Glomerular visceral epithelial cell (primary cell): Measurements from ENCODE around the gene RPL28.

Experiments
- DNase-seq: peaks from one replicate; pipeline ENCODE4 v3.0.0-alpha.2; 2016; ENCODE audit errors: extremely low spot score

Gene RPL28

GRCh38 chr19:55373306-55373992 lies 12.3 kb upstream of the RPL28 start:
- DNase-seq: peak; percentile 56

- peak; percentile 95 for DNase-seq
Measured at GRCh38 chr19:55373993-55374757, 11.6 kb upstream of the RPL28 start.

GRCh38 chr19:55376241-55376933 lies 9.3 kb upstream of the RPL28 start, which contains the start of gene TMEM190:
TMEM190 (plus strand) TSS chr19:55376826; CDS start chr19:55376854, 28 bp downstream.
- no peak for DNase-seq

GRCh38 chr19:55377356-55378131 lies 8.2 kb upstream of the RPL28 start:
- DNase-seq: no peak

- no peak for DNase-seq
Measured at GRCh38 chr19:55379174-55379573, 6.6 kb upstream of the RPL28 start.

- no peak for DNase-seq
Measured at GRCh38 chr19:55382013-55382412, 3.7 kb upstream of the RPL28 start.

GRCh38 chr19:55382522-55383054 lies 3.1 kb upstream of the RPL28 start:
- DNase-seq: no peak

GRCh38 chr19:55383279-55384130 lies 2.2 kb upstream of the RPL28 start:
- DNase-seq: peak; percentile 75

- DNase-seq: no peak
Measured at GRCh38 chr19:55384131-55384919, 1.4 kb upstream of the RPL28 start, which contains the start of gene TMEM238. TMEM238 (minus strand) TSS chr19:55384292; CDS start chr19:55384259, 33 bp downstream.

GRCh38 chr19:55384920-55385723 lies 610 bp upstream of the RPL28 start:
- peak; percentile 96 for DNase-seq

- no peak for DNase-seq
Measured at GRCh38 chr19:55386493-55386971, 800 bp downstream of the RPL28 start.

- DNase-seq: no peak
Measured at GRCh38 chr19:55387736-55388497, 2.2 kb downstream of the RPL28 start.

- DNase-seq: no peak
Measured at GRCh38 chr19:55389386-55390317, 3.9 kb downstream of the RPL28 start.

- no peak for DNase-seq
Measured at GRCh38 chr19:55390461-55390880, 4.7 kb downstream of the RPL28 start.

GRCh38 chr19:55391191-55391670 lies 5.5 kb downstream of the RPL28 start:
- DNase-seq: no peak
